MM.1S (cell line): ENCODE measurements around the gene COPG1.

Experiments used
- EZH2 ChIP-seq: fragments of 300-600 bp; sonication (generic); optimal IDR thresholded peaks from 2 replicates; pipeline ENCODE3; 2017; ENCODE audit warnings: low read depth, mild to moderate bottlenecking, antibody characterized with exemption, low read length, mixed read lengths
- EZH2phosphoT487 ChIP-seq: fragments of 300-600 bp; sonication (generic); IDR thresholded peaks from 2 replicates; pipeline ENCODE4 v1.6.1; 2018; ENCODE audit warnings: antibody characterized with exemption, low read length
- TF ChIP-seq, protein P1 (sequence below): fragments of 300-600 bp; sonication (generic); IDR thresholded peaks from 2 replicates; pipeline ENCODE4 v1.5.1; 2016; ENCODE audit warnings: antibody characterized with exemption, low read length, mixed read lengths

DNA sequence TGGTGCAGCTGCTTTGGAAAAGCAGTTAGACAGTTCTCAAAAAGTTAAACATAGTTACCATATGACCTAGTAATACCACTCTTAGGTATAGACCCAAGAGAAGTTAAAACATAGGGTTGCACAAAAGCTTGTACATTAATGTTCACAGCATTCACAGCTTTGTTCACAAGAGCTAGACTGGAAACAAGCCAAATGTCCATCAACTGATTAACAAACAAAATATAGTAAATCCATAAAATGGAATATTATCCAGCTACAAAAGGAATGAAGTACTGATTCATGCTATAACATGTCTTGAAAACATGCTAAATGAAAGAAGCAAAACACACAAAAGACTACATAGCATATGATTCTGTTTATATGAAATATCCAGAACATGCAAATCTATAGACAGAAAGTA, 2.8 kb upstream of the COPG1 start:
- TF ChIP-seq EZH2 (no peak), EZH2phosphoT487 (no peak)
- TF ChIP-seq, protein P1, sequence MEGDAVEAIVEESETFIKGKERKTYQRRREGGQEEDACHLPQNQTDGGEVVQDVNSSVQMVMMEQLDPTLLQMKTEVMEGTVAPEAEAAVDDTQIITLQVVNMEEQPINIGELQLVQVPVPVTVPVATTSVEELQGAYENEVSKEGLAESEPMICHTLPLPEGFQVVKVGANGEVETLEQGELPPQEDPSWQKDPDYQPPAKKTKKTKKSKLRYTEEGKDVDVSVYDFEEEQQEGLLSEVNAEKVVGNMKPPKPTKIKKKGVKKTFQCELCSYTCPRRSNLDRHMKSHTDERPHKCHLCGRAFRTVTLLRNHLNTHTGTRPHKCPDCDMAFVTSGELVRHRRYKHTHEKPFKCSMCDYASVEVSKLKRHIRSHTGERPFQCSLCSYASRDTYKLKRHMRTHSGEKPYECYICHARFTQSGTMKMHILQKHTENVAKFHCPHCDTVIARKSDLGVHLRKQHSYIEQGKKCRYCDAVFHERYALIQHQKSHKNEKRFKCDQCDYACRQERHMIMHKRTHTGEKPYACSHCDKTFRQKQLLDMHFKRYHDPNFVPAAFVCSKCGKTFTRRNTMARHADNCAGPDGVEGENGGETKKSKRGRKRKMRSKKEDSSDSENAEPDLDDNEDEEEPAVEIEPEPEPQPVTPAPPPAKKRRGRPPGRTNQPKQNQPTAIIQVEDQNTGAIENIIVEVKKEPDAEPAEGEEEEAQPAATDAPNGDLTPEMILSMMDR, result no peak
